HG03575 (cell line): ENCODE results near the gene BCR.

ENCODE experiments used
- ATAC-seq: cut with Tn5 transposase; IDR thresholded peaks from one replicate; pipeline ENCODE4 v1.9.1; 2021; ENCODE audit not compliant: unreplicated experiment, insufficient number of reproducible peaks, low FRiP score; ENCODE audit errors: extremely low read depth

BCR gene

DNA sequence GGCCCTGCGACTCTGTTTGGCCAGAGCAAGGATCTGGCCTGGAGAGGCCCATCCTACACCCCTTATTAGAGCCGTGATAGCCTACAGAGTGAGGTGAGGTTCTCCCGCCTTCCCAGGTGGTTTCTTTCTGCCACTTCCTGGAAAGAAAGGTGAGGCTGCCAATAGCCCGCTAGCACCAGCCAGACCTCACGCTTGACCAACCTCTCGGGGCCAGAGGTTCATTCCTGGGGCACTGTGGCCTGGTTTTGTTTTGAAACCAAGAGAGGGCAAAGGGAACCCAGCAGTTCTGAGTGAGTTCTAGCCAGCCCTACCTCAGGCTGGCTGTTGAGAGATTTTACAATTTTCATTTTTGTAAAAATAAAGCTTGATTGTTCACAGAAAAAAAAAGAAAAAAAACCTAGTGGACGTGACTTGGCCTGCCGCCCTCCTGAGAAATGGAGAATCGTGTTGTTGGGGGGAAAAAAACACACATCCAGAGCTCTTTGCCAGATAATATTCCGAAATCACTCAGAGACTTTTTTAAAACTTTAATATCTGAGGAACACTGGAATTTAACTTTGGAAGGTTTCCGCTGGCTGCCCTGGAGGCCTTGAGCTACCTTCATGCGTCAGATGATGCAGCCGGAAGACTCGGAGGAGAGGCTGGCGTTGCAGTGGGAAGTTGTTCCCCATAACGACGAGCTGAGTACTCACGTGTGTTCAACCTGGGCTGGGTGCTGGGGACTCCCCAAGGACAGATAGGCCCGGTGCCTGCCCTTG is 84.5 kb downstream of the BCR start:
- no peak for ATAC-seq

DNA sequence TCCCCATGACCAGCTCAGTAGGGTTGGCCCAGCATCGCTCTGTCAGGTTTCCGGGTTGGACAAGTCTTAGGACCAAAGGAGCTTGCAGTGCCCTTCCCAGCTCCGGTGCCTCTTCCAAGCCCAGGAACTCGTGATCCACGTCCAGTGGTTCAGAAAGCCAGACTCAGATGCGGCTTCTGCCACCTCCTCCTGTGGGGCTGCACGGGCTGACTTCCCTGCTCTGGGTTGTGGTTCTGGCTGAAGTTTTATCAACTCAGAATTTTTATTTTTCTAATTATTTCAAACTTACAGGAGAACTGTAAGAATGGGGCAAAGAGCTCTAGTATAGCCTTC is 85.0 kb downstream of the BCR start:
- ATAC-seq, result no peak

GRCh38 chr22:23266780-23267179 is 86.5 kb downstream of the BCR start:
- no peak for ATAC-seq

- ATAC-seq, result no peak
Observed at GRCh38 chr22:23267226-23268043, 87.1 kb downstream of the BCR start.

- no peak for ATAC-seq
Observed at GRCh38 chr22:23268139-23268712, 87.9 kb downstream of the BCR start.

DNA sequence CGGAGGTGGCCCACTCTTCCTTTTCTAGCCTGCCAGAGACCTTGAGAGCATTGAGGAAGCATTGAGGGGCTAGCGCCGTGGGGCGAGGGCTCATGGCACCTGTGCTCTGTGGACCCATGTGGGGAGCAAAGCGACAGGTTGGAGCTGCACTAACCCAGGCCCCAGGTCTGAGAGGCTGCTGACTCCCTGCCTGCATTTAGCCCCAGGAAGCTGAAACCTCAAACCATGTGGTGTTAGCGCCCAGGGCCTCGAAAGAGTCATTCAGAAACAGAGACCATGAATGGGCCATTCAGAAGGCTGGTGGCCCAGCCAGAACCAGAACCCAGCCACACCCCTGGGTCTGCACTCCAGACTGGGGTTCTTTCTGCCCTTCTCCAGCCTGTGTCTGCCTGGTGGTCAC is 88.6 kb downstream of the BCR start:
- no peak for ATAC-seq

DNA sequence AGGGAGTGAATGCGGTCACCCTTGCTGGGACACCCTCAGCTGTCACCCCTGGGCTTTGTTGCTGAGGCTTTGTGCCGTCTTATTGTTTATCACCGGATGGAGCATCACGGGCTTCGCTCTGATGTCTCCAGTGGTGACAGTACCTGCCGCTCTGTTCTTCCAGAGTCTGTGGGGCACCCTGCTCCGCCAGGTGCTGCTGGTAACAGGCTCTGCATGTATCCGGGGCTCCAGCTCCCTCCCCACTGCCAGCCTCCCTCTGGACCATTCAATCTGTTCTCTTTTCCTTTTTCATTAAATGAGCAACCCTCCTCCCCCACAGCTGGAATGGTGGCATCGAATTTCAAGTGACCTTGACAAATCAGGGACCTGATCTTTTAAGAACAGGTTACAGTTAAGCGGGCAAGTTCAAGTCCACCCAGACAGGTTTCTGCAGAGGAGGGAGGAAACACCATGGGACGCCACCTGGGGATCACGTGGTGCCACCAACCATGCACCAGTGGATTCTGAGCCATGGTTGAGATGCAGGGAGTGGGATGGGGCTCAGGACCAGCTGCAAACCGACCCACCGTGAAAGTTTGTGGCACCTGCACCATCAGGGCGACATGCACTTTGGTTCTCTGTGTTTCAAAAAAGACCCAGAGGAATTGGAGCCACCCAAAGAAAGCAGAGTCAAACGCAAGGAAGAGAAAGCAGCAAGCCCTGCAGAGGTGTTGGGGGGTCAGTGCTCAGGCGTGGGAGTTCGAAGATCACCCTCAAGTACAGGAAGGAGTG is 89.3 kb downstream of the BCR start:
- no peak for ATAC-seq

GRCh38 chr22:23270212-23270733 is 90.0 kb downstream of the BCR start:
- no peak for ATAC-seq

DNA sequence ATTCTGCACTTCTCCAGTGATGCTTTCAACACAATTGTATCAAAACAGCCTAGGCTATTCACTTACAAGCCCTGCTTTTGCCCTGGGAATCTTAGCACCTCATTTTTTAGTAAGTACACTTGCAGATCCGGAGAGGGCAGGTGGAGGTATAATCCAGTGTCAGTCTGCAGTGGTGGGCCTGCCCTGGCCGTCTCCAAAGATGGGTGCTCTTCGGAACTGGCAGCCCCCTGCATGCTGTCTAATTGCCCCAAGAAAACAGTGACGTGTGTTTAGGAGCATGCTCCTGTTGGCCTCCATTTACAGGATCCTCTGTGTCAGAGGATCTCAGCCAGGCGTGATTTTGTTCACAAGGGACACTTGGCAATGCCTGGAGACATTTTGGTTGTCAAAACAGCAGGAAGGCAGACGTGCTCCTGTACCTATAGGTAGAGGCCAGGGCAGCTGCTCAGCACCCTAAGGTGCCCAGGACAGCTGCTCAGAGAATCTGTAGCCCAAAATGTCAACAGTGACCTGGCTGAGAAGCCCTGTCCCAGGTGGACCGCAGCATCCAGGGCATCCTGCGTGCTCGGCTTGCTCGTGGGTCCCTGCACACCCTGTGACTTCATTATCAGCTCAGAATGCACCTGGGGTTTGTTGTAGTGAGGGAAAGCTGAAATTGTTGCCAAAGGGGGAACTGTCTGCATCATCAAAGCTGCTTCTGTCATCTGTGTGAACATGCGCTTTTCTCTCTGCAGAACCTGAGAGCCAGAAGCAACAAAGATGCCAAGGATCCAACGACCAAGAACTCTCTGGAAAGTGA is 90.7 kb downstream of the BCR start:
- ATAC-seq, result no peak

GRCh38 chr22:23271597-23271908 is 91.2 kb downstream of the BCR start:
- no peak for ATAC-seq

GRCh38 chr22:23272371-23272770 is 92.1 kb downstream of the BCR start:
- no peak for ATAC-seq

- ATAC-seq, result no peak
Observed at GRCh38 chr22:23272834-23273233, 92.5 kb downstream of the BCR start.

GRCh38 chr22:23273445-23274145 is 93.3 kb downstream of the BCR start:
- no peak for ATAC-seq

GRCh38 chr22:23274146-23274526 is 93.8 kb downstream of the BCR start:
- no peak for ATAC-seq

- no peak for ATAC-seq
Observed at GRCh38 chr22:23274891-23275694, 94.8 kb downstream of the BCR start.

- ATAC-seq, result no peak
Observed at GRCh38 chr22:23275751-23276150, 95.4 kb downstream of the BCR start.
